ENCODE data around the gene LAMTOR2.
A peak's percentile ranks its signal among the peaks of the same experiment; 100 is the strongest.
"Not testable (repeated sequence)": the region's sequence is repeated elsewhere in the genome, so short reads cannot be mapped to it uniquely, and the experiment has no call there.

Gene LAMTOR2

DNA sequence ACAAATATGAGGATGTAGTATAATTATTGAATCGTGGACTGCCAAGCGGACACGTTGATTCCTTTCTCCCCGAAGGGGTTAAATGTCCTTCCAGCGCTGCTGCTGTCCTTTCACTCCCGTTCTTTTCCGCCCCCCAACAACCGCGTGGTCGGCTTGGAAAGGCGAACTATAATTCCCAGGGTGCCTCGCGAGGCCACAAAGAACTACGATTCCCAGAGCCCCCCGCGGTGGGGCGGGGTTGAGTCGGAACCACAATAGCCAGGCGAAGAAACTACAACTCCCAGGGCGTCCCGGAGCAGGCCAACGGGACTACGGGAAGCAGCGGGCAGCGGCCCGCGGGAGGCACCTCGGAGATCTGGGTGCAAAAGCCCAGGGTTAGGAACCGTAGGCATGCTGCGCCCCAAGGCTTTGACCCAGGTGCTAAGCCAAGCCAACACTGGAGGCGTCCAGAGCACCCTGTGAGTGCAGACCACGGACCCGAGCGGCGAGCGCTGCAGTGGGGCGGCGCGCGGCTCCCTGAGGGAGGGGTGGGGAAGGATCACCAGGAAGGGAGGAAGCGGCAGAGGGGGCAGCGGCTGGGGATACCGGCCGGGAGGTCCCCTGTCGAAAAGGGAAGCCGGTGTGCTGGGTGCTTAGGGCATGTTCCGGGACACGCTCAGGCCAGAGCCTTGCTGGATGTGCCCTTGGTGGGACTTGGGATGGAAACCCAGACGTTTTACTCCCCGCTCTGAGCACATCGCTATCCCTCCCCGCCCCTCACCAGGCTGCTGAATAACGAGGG, at the start of gene LAMTOR2:
Gene LAMTOR2 (plus strand): TSS at position 283 of the 781 bp plus-strand sequence. CDS start 108 bp downstream, at position 391.
- DNase-seq (ENCODE audit: low read depth): peak; percentile 80

GRCh38 chr1:156004843-156005584, 49.6 kb upstream of the LAMTOR2 start:
- no peak for DNase-seq (ENCODE audit: low read depth)

- no peak for DNase-seq (ENCODE audit: low read depth)
Measured at GRCh38 chr1:156006666-156007376, 47.8 kb upstream of the LAMTOR2 start.

- no peak for DNase-seq (ENCODE audit: low read depth)
Measured at GRCh38 chr1:156009404-156009803, 45.2 kb upstream of the LAMTOR2 start.

GRCh38 chr1:156012051-156012817, 42.3 kb upstream of the LAMTOR2 start:
- no peak for DNase-seq (ENCODE audit: low read depth)

GRCh38 chr1:156014829-156015228, 39.8 kb upstream of the LAMTOR2 start:
- no peak for DNase-seq (ENCODE audit: low read depth)

- DNase-seq (ENCODE audit: low read depth): no peak
Measured at GRCh38 chr1:156019946-156020292, 34.7 kb upstream of the LAMTOR2 start.

GRCh38 chr1:156020293-156021092, 34.1 kb upstream of the LAMTOR2 start, which contains the start of gene SSR2:
SSR2 (minus strand) TSS chr1:156020951; CDS start chr1:156020167, 784 bp downstream.
- DNase-seq (ENCODE audit: low read depth): peak; percentile 46

DNA sequence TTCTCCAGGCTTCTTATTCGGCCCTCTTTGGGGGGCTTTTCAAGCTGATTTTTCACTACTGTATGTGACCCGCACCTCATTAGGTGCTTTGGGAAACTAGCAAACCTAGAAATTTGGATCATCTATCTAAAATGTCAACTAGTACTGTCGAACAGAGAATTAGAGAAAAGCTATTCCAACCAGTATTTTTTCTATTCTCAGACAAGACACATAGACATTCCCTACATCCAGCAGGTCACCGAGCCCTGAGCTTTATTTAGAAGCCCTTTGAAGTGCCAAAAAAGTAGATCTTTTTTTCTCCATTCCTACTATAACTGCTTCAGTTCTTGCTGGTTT, 33.5 kb upstream of the LAMTOR2 start:
- DNase-seq (ENCODE audit: low read depth): no peak

GRCh38 chr1:156021954-156022353, 32.6 kb upstream of the LAMTOR2 start:
- DNase-seq (ENCODE audit: low read depth): no peak

DNA sequence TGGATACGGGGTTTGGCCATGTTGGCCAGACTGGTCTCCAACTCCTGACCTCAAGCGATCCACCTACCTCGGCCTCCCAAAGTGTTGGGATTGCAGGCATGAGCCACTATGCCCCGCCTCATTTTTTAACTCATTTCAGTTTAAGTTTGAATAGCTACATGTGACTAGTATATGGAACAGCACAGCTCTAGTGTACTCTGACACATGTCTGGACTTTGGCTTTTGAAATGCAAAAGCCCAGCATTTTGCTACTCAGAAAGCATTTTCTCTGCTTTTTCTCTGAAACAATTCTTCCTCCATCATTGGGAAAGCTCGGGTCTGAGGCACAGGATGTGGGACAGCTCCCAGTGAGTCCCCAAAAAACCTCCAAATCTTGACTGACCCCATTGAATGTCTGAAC, 29.8 kb upstream of the LAMTOR2 start:
- DNase-seq (ENCODE audit: low read depth): no peak

DNA sequence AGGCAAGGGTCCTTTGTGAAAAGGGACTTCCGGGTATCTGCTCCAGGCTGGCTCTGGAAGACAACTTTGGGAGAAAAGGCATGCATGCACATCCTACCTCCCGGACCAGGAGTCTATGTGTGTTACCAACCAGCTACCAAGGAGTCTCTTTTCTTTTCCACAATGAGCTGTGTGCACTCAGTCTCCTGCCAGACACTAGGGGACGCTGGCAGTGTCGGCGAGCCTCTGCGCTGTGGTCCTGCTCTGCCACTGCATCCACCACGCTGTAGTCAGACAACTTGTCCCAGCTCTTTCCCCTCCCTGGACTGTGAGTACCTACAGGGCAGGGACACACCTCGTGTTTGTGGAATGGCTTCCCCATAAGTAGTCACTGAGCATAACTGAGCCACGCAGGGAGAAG, 28.7 kb upstream of the LAMTOR2 start:
- no peak for DNase-seq (ENCODE audit: low read depth)

DNA sequence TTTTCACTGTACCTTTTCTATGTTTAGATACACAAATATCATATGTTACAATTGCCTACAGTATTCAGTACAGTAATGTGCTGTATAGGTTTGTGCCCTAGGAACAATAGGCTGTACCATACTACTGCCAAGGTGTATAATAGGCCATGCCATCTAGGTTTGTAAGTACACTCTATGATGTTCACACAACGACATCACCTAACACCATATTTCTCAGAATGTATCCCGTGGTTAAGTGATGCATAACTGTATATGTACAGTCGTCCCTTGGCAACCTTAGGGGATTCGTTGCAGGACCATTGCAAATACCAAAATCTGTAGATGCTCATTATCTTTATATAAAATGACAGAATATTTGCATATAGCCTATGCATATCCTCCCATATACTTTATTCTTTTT, 28.0 kb upstream of the LAMTOR2 start:
- DNase-seq (ENCODE audit: low read depth): no peak

DNA sequence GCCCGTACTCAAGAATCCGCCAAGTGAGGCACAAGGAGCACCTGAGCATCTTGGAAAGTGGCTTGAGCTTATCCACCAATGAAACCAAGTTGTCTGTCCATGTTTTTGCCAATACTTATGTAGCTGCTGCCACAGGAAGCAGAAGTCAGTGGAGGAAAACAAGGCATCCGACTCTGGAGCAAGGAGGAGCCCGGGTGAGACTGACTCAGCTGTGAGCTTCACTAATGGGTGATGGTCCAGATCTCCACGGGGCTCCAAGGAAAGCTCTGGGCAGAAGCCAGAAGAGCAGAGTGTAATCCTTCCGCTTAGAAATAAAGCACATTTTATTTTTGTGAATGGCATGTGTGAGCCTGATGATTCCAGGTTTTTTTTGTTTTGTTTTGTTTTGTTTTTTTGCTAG, 21.6 kb upstream of the LAMTOR2 start:
- DNase-seq (ENCODE audit: low read depth): no peak

DNA sequence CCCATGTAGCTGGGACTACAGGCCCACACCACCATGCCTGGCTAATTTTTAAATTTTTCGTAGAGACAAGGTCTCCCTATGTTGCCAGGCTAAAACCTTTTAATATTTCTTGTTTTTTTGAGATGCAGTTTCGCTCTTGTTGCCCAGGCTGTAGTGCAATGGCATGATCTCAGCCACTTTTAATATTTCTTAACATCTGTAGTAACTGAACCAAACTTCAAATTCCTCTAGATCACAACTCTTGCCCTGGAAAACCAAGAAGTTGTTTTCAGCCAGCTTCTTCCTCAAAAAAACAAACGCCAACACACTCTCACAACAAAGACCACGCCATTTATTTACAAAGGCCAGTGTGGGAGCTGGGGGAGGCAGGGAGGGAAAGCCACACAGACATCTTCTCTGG, 19.6 kb upstream of the LAMTOR2 start:
- DNase-seq (ENCODE audit: low read depth): not testable (repeated sequence)

DNA sequence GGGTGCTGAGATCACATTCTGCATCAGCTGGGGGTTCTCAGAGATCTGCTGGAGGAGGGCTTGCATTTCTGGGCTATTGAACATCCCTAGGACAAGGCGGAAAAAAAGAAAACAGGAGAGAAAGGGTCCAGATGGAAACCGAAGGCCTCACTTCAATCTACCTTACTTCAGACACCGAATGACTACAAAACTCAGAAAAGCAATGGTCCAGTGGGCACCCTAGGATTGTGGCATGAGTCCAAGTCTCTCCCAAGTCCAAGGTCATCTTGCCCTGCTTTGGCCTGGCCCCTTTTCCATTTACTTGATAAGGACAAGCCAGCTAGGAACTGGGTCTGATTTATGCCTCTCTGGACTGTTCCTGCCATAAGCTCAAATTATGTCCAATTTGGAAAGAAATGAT, 11.8 kb upstream of the LAMTOR2 start:
- no peak for DNase-seq (ENCODE audit: low read depth)

GRCh38 chr1:156045076-156045475, 9.5 kb upstream of the LAMTOR2 start:
- no peak for DNase-seq (ENCODE audit: low read depth)

- no peak for DNase-seq (ENCODE audit: low read depth)
Measured at GRCh38 chr1:156048663-156049258, 5.8 kb upstream of the LAMTOR2 start.

DNA sequence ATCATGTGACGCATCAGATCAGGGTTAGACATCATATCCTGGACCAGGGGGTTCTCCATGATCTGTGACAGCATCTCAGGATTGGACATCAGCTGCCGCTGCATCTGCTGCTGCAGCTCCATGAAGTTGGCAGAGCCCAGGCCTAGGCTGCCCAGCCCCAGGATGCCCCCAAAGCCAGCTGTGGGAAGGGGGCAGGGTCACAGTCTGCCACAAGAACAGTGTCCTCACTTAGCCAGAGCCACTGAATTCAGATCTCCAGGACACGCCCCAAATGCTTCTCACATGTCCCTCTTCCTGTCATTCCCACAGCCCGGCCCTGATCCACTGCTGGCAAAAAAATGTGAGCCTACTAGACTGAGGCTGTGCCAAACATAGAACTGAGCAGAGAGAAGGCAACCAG, 4.2 kb upstream of the LAMTOR2 start:
- no peak for DNase-seq (ENCODE audit: low read depth)

DNA sequence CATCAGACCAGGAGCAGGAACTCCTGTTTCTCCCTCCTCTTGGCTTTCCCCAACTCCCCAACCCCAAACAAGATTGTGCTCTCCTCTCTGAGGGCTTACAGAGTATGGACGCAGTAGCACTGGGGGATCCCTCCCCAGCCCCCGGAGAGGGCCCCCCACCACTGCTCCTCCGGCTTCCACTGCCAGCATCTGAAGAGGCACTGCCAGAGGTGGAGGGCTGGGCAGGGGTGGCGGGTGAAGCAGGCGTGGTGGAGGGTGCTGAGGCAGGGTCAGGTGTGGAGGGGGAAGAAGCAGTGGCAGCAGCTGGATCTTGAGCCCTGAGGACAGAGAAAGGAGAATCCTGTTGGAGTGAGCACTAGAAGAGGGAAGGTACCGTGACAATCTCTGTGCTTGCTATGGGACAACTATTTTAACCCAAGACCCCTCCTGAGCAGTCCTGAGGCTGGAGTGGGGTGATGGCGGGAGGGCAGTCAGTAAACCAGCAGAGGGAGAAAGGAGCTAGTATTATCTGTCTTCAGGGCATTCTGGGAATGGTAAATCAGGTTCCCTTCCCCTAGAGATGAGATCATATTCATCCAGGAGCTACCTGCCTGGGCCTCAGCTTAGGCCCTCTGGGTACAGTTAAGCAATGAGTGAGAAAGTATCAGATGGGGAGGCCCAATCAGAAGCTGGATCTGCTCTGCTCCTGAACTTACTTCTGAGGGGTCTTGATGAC, 3.4 kb upstream of the LAMTOR2 start:
- DNase-seq (ENCODE audit: low read depth): no peak
